ENCODE results near the gene LILRA2. TPM values are rescaled to one million over a fixed set of nuclear protein-coding genes. Genes with fewer than 3 reads are reported as not detected.
A peak's percentile ranks its signal among the peaks of the same experiment; 100 is the strongest.

The LILRA2 gene
- total and polyA plus RNA-seq, 8 donors, result 0.86 to 39.7 (median 1.1) TPM

DNA sequence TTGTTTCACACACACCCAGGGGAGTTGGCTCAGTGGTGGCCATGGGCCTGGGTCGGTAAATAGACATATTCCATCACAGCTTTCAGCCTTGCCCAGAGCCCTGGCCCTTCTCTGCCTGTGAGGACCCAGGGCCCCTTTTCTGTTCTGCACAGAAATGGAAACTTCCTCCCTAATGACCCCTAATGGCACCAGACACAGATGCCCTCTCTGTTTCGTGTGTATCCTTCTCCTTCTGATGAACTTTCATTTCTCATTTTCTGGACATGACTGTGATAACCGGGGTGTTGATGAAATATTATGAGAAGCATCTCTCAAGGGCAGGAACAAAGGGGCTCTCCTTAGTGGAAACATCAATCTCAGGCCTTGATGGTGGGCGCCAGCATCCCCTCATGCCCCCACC is 32.6 kb downstream of the LILRA2 start:
- peak; percentile 64 for ATAC-seq

GRCh38 chr19:54606891-54607784 is 33.5 kb downstream of the LILRA2 start:
- H3K4me1 ChIP-seq, result peaks cover 0 to 11% of the 10 kb centered on the region in 2 donors
- H3K9me3 ChIP-seq, result peaks cover 0 to 6% of the 10 kb centered on the region in 2 donors
- no peaks in the 10 kb centered on the region for H3K36me3 ChIP-seq
- no peak for DNase-seq
- intact Hi-C loops (cut with DNase I), result no loop called here
- TF ChIP-seq, protein P1, sequence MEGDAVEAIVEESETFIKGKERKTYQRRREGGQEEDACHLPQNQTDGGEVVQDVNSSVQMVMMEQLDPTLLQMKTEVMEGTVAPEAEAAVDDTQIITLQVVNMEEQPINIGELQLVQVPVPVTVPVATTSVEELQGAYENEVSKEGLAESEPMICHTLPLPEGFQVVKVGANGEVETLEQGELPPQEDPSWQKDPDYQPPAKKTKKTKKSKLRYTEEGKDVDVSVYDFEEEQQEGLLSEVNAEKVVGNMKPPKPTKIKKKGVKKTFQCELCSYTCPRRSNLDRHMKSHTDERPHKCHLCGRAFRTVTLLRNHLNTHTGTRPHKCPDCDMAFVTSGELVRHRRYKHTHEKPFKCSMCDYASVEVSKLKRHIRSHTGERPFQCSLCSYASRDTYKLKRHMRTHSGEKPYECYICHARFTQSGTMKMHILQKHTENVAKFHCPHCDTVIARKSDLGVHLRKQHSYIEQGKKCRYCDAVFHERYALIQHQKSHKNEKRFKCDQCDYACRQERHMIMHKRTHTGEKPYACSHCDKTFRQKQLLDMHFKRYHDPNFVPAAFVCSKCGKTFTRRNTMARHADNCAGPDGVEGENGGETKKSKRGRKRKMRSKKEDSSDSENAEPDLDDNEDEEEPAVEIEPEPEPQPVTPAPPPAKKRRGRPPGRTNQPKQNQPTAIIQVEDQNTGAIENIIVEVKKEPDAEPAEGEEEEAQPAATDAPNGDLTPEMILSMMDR (IDR thresholded peaks at IDR 0.05), result no peak
- H3K27me3 ChIP-seq, result peaks cover 0 to 31% of the 10 kb centered on the region in 2 donors
- peak; percentile 81 for ATAC-seq
- H3K27ac ChIP-seq, result peak overlapping the region in 1 of 2 donors; percentile 76
- H3K4me3 ChIP-seq, result no peak overlapping the region

More for the DNA sequence above, 32.6 kb downstream of the LILRA2 start:
- Histone ChIP-seq H3K4me1 (peaks cover 0 to 10% of the 10 kb centered on the region in 2 donors), H3K27me3 (peaks cover 0 to 32% of the 10 kb centered on the region in 2 donors), H3K4me3 (no peak overlapping the region), H3K27ac (peak overlapping the region in 1 of 2 donors; percentile 76), H3K9me3 (peaks cover 0 to 6% of the 10 kb centered on the region in 2 donors), H3K36me3 (no peaks in the 10 kb centered on the region)
- no peak for DNase-seq
- intact Hi-C loops (cut with DNase I), result no loop called here
- TF ChIP-seq, protein P1 (IDR thresholded peaks at IDR 0.05), result no peak

DNA sequence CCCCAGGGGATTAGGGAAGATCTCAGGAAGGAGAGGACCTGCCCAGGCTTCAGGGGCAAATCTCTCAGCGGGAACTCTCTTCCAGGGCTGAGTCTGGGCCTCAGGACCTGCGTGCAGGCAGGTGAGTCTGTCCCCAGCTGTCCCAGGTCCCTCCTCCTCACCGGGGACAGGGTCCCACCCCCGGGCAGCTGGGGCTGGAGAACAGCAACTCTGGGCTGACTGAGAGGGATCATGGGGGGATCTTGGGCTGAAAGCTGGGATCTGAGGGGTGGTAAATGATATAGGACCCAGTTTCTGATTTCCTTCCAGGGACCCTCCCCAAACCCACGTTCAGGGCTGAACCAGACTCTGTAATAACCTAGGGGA is 34.2 kb downstream of the LILRA2 start:
- ATAC-seq (no peak), DNase-seq (no peak)
- intact Hi-C loops (cut with DNase I), result no loop called here
- TF ChIP-seq, protein P1 (IDR thresholded peaks at IDR 0.05), result no peak
- Histone ChIP-seq H3K9me3 (peaks cover 0 to 6% of the 10 kb centered on the region in 2 donors), H3K27ac (peak overlapping the region in 1 of 2 donors; percentile 76), H3K36me3 (no peaks in the 10 kb centered on the region), H3K27me3 (peaks cover 0 to 28% of the 10 kb centered on the region in 2 donors), H3K4me1 (peaks cover 0 to 17% of the 10 kb centered on the region in 2 donors), H3K4me3 (no peak overlapping the region)

DNA sequence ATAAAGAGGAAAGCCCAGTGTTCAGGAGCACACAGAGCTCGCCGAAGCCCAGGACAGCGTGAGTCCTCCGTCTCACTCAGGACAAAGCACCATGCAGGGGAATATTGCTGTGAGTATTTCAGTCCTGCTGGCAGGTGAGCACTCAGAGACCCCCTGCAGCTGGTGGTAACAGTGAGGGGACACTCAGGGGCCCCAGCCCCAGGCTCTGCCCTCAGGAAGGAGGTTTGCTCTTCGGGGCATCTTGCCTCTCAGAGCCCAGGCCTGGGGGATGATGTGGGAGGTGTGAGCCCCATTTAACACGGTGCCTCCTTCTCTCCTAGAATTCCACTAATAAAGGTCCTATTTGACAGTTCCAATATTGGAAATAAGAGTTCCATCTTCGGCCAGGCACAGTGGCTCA is 34.6 kb downstream of the LILRA2 start:
- intact Hi-C loops (cut with DNase I), result no loop called here
- Histone ChIP-seq H3K9me3 (peaks cover 0 to 6% of the 10 kb centered on the region in 2 donors), H3K27ac (peak overlapping the region in 1 of 2 donors; percentile 76), H3K36me3 (no peaks in the 10 kb centered on the region), H3K27me3 (peaks cover 0 to 24% of the 10 kb centered on the region in 2 donors), H3K4me1 (peaks cover 0 to 19% of the 10 kb centered on the region in 2 donors), H3K4me3 (no peak overlapping the region)
- ATAC-seq, result no peak
- TF ChIP-seq, protein P1 (IDR thresholded peaks at IDR 0.05), result no peak
- DNase-seq, result no peak

DNA sequence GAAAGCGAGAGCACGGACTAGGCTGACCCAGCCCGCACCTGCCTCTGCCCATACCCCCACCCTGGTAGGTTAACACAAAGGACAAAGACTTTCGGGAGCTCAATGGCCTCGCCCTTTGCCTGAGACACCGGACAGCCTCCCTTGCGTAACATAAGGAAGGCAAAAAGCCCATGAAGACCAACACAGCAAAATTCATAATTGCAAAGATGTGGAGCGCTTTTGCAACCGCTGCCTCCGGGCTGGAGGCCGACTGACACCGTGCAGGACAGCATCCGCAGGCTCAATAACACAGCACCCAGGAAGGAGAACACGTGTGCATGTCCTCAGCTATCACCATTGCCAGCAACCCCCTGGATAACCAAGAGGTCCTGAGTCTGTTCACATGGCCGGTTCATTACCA is 35.2 kb downstream of the LILRA2 start:
- intact Hi-C loops (cut with DNase I), result no loop called here
- Histone ChIP-seq H3K27me3 (peaks cover 0 to 24% of the 10 kb centered on the region in 2 donors), H3K36me3 (no peaks in the 10 kb centered on the region), H3K4me3 (no peak overlapping the region), H3K9me3 (peaks cover 0 to 6% of the 10 kb centered on the region in 2 donors), H3K4me1 (peaks cover 0 to 19% of the 10 kb centered on the region in 2 donors), H3K27ac (peak overlapping the region in 1 of 2 donors; percentile 76)
- no peak for ATAC-seq
- TF ChIP-seq, protein P1 (IDR thresholded peaks at IDR 0.05), result no peak
- DNase-seq, result no peak
